IgD-negative memory B cell (primary cell): ENCODE measurements around the gene RCOR3. TPM values are rescaled to one million over a fixed set of nuclear protein-coding genes. Genes with fewer than 3 reads are reported as not detected.
"Not testable (repeated sequence)": the region's sequence is repeated elsewhere in the genome, so short reads cannot be mapped to it uniquely, and the experiment has no call there.

Source experiments
- H3K27ac Mint-ChIP-seq, 3 donors: one replicate each; pipeline ENCODE4 v1.8.0; 2020 to 2022; ENCODE audit warnings: mild to moderate bottlenecking in 3 of 3, mixed read lengths in 3 of 3, moderate library complexity in 1 of 3
- H3K27me3 Mint-ChIP-seq: one replicate; pipeline ENCODE4 v1.8.0; 2021; ENCODE audit warnings: mixed read lengths
- H3K36me3 Mint-ChIP-seq: one replicate; pipeline ENCODE4 v1.8.0; 2020; ENCODE audit warnings: mild to moderate bottlenecking, mixed read lengths
- H3K4me1 Mint-ChIP-seq, 3 donors: one replicate each; pipeline ENCODE4 v1.8.0; 2020 to 2022; ENCODE audit warnings: mixed read lengths in 3 of 3, mild to moderate bottlenecking in 1 of 3
- H3K4me3 Mint-ChIP-seq, 4 donors: one replicate each; pipeline ENCODE4 v1.8.0; 2020 to 2022; ENCODE audit warnings: mild to moderate bottlenecking in 4 of 4, mixed read lengths in 4 of 4, moderate library complexity in 3 of 4
- H3K9me3 Mint-ChIP-seq, 3 donors: one replicate each; pipeline ENCODE4 v1.8.0; 2020 to 2021; ENCODE audit warnings: mixed read lengths in 3 of 3, mild to moderate bottlenecking in 1 of 3
- polyA plus RNA-seq: library from polyadenylated mRNA; unstranded; fragments of 300-500 nt; fragmentation: Illumina TruSeq; gene quantifications from one replicate; pipeline ENCODE4 v1.2.3, GENCODE V29; 2021

RCOR3 gene
- polyA plus RNA-seq, 1 donor from 2014 or later: 37.5 TPM

DNA sequence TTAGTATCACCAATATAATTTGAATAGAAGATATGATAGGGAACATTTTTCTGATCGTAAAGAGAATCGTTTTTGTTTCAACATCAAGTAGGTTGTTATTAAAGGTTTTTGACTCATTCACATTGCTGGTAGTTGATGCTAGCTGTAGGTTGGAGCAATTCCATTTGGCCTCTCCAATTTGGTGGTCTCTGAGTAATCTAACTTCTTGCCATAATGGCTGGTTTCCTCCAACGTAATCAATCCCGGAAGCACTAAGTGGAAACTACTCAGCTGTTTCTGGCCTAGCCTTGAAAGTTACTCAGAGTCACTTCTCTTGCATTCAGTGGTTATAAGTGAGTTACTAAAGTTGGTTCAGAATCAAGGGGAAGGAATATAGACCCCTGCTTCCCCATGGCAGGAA lies 26.0 kb downstream of the RCOR3 start:
- H3K4me1 Mint-ChIP-seq: peaks cover 3 to 9% (median 5%) of the 10 kb centered on the region in 3 donors
- no peak overlapping the region for H3K27ac Mint-ChIP-seq
- peaks cover 12% of the 10 kb centered on the region for H3K36me3 Mint-ChIP-seq
- no peaks in the 10 kb centered on the region for H3K9me3 Mint-ChIP-seq
- no peaks in the 10 kb centered on the region for H3K27me3 Mint-ChIP-seq
- no peak overlapping the region for H3K4me3 Mint-ChIP-seq

DNA sequence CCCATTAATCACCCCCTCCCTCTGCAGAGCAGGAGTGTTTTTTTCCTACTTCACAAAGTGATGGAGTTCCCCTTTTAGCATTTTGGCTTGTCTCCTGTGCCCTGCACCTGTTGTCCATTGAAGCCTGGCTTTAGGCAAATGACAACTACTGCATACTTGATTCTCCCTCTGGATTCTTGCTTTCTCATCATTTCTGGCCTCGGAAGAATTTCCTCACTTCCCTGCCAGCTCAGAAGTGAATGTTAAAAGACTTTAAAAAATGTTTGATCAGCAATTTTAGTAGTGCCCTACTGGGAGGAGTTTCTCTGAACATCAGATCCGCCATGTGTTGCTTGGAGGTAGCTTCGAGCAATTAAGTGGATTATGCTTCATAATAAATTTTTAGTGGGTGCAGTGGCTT lies 28.1 kb downstream of the RCOR3 start:
- peaks cover 3 to 9% (median 5%) of the 10 kb centered on the region in 3 donors for H3K4me1 Mint-ChIP-seq
- H3K4me3 Mint-ChIP-seq: no peak overlapping the region
- peaks cover 14% of the 10 kb centered on the region for H3K36me3 Mint-ChIP-seq
- H3K27ac Mint-ChIP-seq: no peak overlapping the region
- H3K9me3 Mint-ChIP-seq: no peaks in the 10 kb centered on the region
- no peaks in the 10 kb centered on the region for H3K27me3 Mint-ChIP-seq

DNA sequence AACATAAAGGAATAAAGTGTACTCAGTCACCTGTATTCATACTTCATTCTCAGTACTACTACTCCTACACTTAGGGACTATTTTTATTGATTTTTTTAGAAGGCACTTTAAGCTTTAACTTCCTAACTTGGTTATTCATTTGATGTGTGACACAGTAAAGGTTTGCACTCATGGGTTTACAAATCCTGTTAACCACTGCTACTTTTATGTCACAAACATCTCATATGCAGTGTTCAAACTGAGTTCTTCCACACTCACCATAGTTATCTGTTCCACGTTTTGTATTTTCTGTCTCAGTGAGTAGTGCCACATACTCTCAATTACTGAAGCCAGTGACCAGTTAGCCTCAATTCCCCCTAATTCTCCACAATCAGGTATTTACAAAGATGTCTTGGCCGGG lies 33.2 kb downstream of the RCOR3 start:
- Mint-ChIP-seq H3K27ac (no peak overlapping the region), H3K4me1 (peaks cover 2 to 4% (median 2%) of the 10 kb centered on the region in 3 donors), H3K4me3 (no peak overlapping the region), H3K27me3 (no peaks in the 10 kb centered on the region), H3K9me3 (no peaks in the 10 kb centered on the region), H3K36me3 (peaks cover 9% of the 10 kb centered on the region)

DNA sequence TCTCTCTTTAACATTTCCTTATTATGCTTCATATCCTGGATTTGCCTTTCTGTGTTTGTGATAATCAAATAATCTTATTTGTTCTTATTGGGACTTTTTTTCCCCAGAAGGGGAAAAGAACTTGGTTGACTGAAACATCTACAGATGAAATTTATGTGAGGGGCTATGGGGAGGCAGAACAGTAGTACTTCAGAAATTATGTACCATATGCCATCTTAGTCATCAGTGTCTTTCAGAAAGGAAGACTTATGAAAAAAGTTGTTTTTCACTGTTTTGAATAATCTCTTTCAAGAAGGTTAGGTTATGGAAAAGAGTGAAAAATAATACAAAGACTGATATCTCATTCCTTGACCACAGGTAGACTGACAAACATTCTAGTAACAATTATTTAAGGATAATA lies 37.2 kb downstream of the RCOR3 start:
- Mint-ChIP-seq H3K4me1 (peaks cover 0 to 4% (median 2%) of the 10 kb centered on the region in 3 donors), H3K36me3 (peaks cover 6% of the 10 kb centered on the region), H3K4me3 (no peak overlapping the region), H3K27me3 (no peaks in the 10 kb centered on the region), H3K27ac (no peak overlapping the region), H3K9me3 (no peaks in the 10 kb centered on the region)

DNA sequence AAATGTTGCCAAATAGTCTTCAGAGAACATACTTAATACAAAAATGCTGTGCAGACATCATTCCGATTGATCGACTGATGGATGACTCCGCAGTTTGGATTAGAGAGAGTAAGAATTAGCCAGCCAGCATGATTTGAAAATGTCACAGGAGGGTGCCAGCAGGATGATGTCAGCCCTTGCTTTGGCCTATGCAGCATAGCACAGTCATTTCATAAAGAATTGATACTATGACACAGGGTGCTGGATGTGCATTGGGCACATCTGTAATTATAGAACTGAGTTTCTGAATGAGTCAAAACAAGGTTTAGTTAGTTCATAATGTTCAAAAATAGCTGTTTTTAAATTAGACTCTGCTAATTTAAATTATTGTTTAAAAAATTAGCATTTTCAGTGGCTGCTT lies 45.9 kb downstream of the RCOR3 start:
- peaks cover 2% of the 10 kb centered on the region for H3K36me3 Mint-ChIP-seq
- peaks cover 0 to 4% (median 3%) of the 10 kb centered on the region in 3 donors for H3K4me1 Mint-ChIP-seq
- no peaks in the 10 kb centered on the region for H3K9me3 Mint-ChIP-seq
- no peaks in the 10 kb centered on the region for H3K27me3 Mint-ChIP-seq
- H3K27ac Mint-ChIP-seq: peak overlapping the region in 1 of 3 donors; percentile 8
- no peak overlapping the region for H3K4me3 Mint-ChIP-seq

DNA sequence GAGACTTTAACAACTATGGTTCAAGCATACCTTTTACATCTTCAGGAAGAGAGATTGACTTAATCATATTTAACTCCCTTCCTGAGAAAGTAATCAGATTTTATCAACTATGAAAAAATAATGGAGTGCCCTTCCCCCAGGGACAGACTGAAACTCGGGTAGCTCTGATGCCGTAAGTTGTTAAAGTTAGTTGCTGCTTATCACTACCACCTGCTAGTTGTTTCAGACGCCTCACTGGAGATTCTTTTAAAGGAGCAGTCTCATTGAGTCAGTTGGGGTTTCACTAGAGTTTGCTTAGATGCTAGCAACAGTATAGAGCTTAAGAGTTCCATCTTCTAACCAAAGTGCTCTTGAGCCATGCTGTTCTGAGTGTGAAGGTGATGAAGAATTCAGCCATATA lies 50.5 kb downstream of the RCOR3 start:
- peaks cover 0 to 2% (median 0%) of the 10 kb centered on the region in 3 donors for H3K4me1 Mint-ChIP-seq
- peak overlapping the region in 1 of 3 donors; percentile 45 for H3K27ac Mint-ChIP-seq
- H3K9me3 Mint-ChIP-seq: no peaks in the 10 kb centered on the region
- H3K4me3 Mint-ChIP-seq: no peak overlapping the region
- peaks cover 2% of the 10 kb centered on the region for H3K36me3 Mint-ChIP-seq
- no peaks in the 10 kb centered on the region for H3K27me3 Mint-ChIP-seq

DNA sequence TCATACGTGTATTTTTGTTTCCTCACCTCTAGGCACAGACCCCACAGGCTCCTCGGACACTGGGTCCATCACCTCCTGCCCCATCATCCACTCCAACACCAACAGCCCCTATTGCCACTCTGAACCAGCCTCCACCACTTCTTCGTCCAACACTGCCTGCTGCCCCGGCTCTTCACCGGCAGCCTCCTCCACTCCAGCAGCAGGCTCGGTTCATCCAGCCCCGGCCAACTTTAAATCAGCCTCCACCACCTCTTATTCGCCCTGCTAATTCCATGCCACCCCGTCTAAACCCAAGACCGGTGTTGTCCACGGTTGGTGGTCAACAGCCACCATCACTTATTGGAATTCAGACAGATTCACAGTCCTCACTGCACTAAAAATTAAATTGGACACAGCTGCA lies 54.2 kb downstream of the RCOR3 start:
- Mint-ChIP-seq H3K27ac (peak overlapping the region in 1 of 3 donors; percentile 31), H3K4me1 (peaks cover 0 to 4% (median 2%) of the 10 kb centered on the region in 3 donors), H3K9me3 (no peaks in the 10 kb centered on the region), H3K27me3 (no peaks in the 10 kb centered on the region), H3K36me3 (peaks cover 2% of the 10 kb centered on the region), H3K4me3 (no peak overlapping the region)

DNA sequence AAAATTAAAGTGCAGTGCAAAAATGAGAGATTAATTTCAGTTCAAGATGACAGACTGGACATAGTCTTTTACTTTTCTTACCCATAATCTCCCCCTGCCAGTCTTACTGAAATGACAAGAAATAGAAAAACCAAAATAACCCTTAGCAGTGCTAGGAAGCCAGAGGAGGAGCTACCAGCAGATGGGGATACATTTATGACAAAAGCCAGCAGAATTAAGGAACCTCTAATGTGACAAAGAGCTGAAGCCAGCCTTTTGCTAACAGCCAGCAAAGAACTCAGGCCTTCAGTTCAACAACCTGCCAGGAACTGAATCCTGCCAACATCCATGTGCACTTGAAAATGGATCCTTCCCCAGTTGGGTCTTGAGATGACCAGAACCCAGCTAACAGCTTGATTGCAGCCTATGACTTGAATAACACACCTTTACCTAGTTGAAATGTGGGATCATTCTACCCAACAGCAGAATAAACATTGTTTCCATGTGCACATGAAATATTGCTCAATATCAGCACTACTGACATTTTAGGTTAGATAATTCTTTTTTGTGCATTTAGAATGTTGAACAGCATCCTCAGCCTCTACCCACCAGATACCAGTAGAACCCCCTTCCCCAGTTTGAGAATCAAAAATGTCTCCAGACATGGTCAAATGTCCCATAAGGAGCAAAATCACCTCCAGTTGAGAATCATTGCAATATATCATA lies 59.6 kb downstream of the RCOR3 start:
- H3K27ac Mint-ChIP-seq: peak overlapping the region in 1 of 3 donors; percentile 88
- peaks cover 11 to 20% (median 16%) of the 10 kb centered on the region in 3 donors for H3K4me1 Mint-ChIP-seq
- peaks cover 2% of the 10 kb centered on the region for H3K27me3 Mint-ChIP-seq
- no peaks in the 10 kb centered on the region for H3K36me3 Mint-ChIP-seq
- no peaks in the 10 kb centered on the region for H3K9me3 Mint-ChIP-seq
- H3K4me3 Mint-ChIP-seq: peak overlapping the region in 1 of 4 donors; percentile 54

DNA sequence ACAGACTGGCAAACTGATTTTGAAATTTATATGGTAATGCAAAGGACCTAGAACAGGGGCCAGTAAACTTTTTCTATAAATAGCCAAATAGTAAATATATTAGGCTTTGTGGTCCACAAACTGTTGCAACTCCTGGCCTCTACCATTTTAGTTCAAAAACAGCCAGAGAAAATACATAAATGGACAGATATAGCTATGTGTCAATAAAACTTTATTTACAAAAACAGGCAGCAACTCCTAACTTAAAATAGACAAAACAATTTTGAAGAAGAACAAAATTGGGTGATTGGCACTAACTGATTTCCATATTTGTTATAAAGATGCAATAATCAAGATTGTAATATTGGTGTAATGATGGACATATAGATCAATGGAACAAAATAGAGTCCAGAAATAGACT lies 60.7 kb downstream of the RCOR3 start:
- peaks cover 16 to 26% (median 21%) of the 10 kb centered on the region in 3 donors for H3K4me1 Mint-ChIP-seq
- H3K27ac Mint-ChIP-seq: no peak overlapping the region
- H3K27me3 Mint-ChIP-seq: peaks cover 2% of the 10 kb centered on the region
- H3K36me3 Mint-ChIP-seq: no peaks in the 10 kb centered on the region
- no peaks in the 10 kb centered on the region for H3K9me3 Mint-ChIP-seq
- H3K4me3 Mint-ChIP-seq: no peak overlapping the region

DNA sequence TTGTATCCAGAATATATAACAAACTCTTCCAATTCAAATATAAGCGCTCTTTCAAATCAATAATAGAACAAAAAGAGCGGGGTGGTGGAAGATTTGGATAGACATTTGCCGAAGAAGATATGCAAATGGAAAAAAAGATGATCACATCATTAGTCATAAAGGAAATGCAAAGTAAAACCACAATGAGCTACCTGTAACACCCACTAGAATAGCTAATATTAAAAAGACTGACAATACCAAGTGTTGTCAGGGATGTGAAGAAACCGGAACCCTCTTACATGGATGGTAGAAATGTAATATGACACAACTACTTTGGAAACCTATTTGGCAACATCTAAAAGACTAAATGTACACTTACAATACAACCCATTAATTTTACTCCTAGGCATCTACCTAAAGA lies 61.8 kb downstream of the RCOR3 start:
- Mint-ChIP-seq H3K9me3 (no peaks in the 10 kb centered on the region), H3K4me3 (no peak overlapping the region), H3K4me1 (peaks cover 26 to 30% (median 28%) of the 10 kb centered on the region in 3 donors), H3K27ac (no peak overlapping the region), H3K27me3 (peaks cover 2% of the 10 kb centered on the region), H3K36me3 (no peaks in the 10 kb centered on the region)

DNA sequence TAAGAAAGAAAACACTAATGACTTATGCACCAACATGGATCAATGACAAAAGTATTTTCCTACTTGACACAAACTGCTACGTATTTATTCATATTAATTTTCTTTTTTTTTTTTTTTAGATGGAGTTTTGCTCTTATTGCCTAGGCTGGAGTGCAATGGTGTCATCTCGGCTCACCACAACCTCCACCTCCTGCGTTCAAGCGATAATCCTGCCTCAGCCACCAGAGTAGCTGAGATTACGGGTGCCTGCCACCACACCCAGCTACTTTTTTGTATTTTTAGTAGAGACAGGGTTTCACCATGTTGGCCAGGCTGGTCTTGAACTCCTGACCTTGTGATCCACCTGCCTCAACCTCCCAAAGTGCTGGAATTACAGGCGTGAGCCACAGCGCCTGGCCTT lies 62.5 kb downstream of the RCOR3 start:
- peaks cover 30 to 32% (median 30%) of the 10 kb centered on the region in 3 donors for H3K4me1 Mint-ChIP-seq
- not testable (repeated sequence) for H3K9me3 Mint-ChIP-seq, H3K27ac Mint-ChIP-seq, H3K4me3 Mint-ChIP-seq, H3K27me3 Mint-ChIP-seq, H3K36me3 Mint-ChIP-seq

DNA sequence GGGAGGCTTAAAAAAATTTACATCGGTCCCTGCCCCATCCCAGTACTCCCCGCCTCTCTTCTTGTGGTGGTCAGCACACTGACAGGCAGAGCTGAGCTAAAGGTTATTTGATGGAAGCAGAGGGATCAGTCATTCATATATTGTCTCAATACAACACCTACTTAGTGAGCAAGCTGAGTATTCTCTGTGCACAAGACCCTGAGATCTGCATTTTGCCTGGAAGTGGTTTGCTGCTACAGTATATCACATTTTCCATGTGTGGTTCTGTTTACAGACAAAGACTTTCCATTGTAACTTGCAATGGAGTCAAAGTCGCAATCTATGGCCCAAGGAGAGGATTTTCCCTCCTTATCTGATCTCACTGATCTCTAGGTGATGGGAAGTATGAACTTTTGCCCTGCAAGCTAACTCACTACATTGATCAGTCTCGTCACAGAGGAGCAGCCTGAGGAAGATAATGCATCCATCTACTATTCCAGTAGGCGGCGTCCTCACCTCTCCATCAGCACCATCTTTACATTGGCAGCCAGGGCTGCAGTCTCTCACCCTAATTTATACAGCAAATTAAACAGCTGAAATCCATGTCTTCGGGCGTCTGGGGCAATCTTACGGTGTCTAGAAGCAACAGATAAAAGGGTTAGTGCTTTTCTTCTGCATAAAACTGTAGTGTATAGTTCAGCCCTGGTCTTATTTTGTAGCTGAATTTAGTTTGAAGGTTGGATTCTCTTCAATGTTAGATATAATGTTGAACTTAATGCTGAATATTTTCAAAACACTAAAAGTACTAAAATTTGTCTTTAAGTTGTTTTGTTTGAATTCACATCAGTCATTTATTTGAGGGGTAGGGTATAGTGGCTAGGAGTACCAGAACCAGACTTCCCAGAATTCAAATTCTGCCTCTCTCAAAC lies 64.2 kb downstream of the RCOR3 start:
- Mint-ChIP-seq H3K4me1 (peaks cover 32 to 40% (median 36%) of the 10 kb centered on the region in 3 donors), H3K36me3 (peaks cover 2% of the 10 kb centered on the region), H3K4me3 (peak overlapping the region in 1 of 4 donors; percentile 95), H3K27ac (peak overlapping the region in 2 of 3 donors; percentile 40 to 64), H3K27me3 (peaks cover 2% of the 10 kb centered on the region), H3K9me3 (peaks cover 0 to 2% (median 0%) of the 10 kb centered on the region in 3 donors)

DNA sequence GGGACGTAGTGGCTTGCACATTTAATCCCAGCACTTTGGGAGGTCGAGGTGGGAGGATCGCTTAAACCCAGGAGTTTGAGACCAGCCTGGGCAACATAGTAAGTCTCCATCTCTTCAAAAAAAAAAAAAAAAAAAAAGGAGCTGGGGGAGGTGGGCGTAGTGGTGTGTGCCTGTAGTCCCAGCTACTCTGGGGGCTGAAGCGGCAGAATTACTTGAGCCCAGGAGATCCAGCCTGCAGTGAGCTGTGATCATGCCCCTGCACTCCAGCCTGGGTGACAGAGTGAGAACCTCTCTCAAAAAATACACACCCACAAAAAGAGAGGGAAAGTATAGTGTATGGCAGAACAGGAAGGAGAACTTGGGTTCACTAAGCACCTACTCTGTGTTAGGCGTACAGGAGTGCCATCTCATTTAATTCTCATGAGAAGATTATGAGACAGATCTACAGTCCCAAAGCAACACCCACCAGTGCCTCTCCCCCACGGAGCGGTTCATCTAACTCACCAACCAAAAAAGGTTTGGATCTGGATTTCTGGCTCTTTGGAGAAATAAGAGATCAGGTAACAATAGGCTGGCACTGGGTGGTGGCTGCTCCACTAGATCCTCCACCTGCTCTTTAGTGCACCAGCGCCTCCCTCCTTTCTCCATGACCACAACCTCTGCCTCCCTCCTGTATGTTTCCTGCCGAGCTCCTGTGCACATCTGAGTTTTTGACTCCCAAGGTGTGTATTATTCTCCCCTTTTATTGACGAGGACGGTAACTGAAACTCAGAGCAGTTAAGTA lies 66.0 kb downstream of the RCOR3 start:
- Mint-ChIP-seq H3K36me3 (peaks cover 2% of the 10 kb centered on the region), H3K27ac (peak overlapping the region; percentile 90 to 97 (median 95)), H3K4me3 (peak overlapping the region; percentile 77 to 97 (median 95)), H3K9me3 (peaks cover 0 to 2% (median 0%) of the 10 kb centered on the region in 3 donors), H3K27me3 (peaks cover under 1% of the 10 kb centered on the region), H3K4me1 (peaks cover 41 to 48% (median 41%) of the 10 kb centered on the region in 3 donors)

DNA sequence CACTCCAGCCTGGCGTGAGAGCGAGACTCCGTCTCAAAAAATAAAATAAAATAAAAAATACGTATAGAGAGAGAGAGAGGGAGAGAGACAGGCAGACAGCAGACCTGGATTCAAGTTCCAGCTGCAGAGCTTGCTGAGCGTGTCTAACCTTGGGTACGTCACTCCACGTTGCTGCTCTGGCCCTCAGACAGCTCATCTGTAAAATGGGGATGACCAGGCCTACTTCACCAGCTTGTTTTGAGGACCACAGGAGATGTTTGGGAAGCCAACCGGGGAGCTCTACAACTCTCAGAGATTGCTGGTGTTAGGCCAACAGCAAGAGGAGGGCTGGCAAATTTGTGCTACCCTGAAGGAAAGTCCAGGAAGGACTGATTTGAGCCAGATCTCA lies 67.0 kb downstream of the RCOR3 start:
- Mint-ChIP-seq H3K27ac (peak overlapping the region; percentile 95 to 97 (median 97)), H3K36me3 (peaks cover 2% of the 10 kb centered on the region), H3K4me3 (peak overlapping the region; percentile 94 to 97 (median 95)), H3K4me1 (peaks cover 47 to 55% (median 48%) of the 10 kb centered on the region in 3 donors), H3K27me3 (no peaks in the 10 kb centered on the region), H3K9me3 (peaks cover 0 to 2% (median 0%) of the 10 kb centered on the region in 3 donors)
